HG02981 (cell line): ENCODE results near the gene APOBEC3B.
"Not testable (repeated sequence)": the region's sequence is repeated elsewhere in the genome, so short reads cannot be mapped to it uniquely, and the experiment has no call there.

Experiments used
- ATAC-seq: cut with Tn5 transposase; IDR thresholded peaks from one replicate; pipeline ENCODE4 v1.9.1; 2021; ENCODE audit warnings: mild to moderate bottlenecking, moderate library complexity; ENCODE audit not compliant: unreplicated experiment

APOBEC3B gene

GRCh38 chr22:38987171-38987895 lies 5.2 kb downstream of the APOBEC3B start:
- no peak for ATAC-seq

GRCh38 chr22:38989466-38989865 lies 7.3 kb downstream of the APOBEC3B start:
- ATAC-seq: no peak

GRCh38 chr22:38992871-38993371 lies 10.8 kb downstream of the APOBEC3B start:
- ATAC-seq: not testable (repeated sequence)

- no peak for ATAC-seq
These were observed 14.0 kb downstream of the APOBEC3B start for GRCh38 chr22:38996105-38996504.

- ATAC-seq: no peak
These were observed 15.4 kb downstream of the APOBEC3B start for GRCh38 chr22:38997518-38997917.

- ATAC-seq: peak; percentile 79
These were observed 21.1 kb downstream of the APOBEC3B start for GRCh38 chr22:39003165-39003638.

GRCh38 chr22:39007177-39007576 lies 25.0 kb downstream of the APOBEC3B start:
- no peak for ATAC-seq

- not testable (repeated sequence) for ATAC-seq
These were observed 26.2 kb downstream of the APOBEC3B start for GRCh38 chr22:39008271-39008850.

- ATAC-seq: no peak
These were observed 28.8 kb downstream of the APOBEC3B start for GRCh38 chr22:39010946-39011345.

- no peak for ATAC-seq
These were observed 30.7 kb downstream of the APOBEC3B start for GRCh38 chr22:39012533-39013511.

- not testable (repeated sequence) for ATAC-seq
These were observed 31.4 kb downstream of the APOBEC3B start for GRCh38 chr22:39013561-39013941.

- ATAC-seq: peak; percentile 68
These were observed 32.0 kb downstream of the APOBEC3B start, which contains the start of gene APOBEC3C for GRCh38 chr22:39013942-39014722. APOBEC3C (plus strand) TSS chr22:39014257; CDS start chr22:39014363, 106 bp downstream.

GRCh38 chr22:39014723-39015121 lies 32.6 kb downstream of the APOBEC3B start:
- not testable (repeated sequence) for ATAC-seq

GRCh38 chr22:39016592-39016991 lies 34.4 kb downstream of the APOBEC3B start:
- no peak for ATAC-seq

- no peak for ATAC-seq
These were observed 35.6 kb downstream of the APOBEC3B start for GRCh38 chr22:39017596-39018365.

GRCh38 chr22:39020021-39020651 lies 38.0 kb downstream of the APOBEC3B start:
- not testable (repeated sequence) for ATAC-seq

- ATAC-seq: no peak
These were observed 39.6 kb downstream of the APOBEC3B start for GRCh38 chr22:39021552-39022250.
